ENCODE data around the gene JAKMIP3.
A peak's percentile ranks its signal among the peaks of the same experiment; 100 is the strongest.

JAKMIP3 gene

GRCh38 chr10:132058793-132059759 is 6.7 kb upstream of the JAKMIP3 start:
- no peak overlapping the region for H3K27ac ChIP-seq (ENCODE audit: poor library complexity, severe bottlenecking)
- no peaks in the 10 kb centered on the region for H3K9me3 ChIP-seq (ENCODE audit: severe bottlenecking)
- DNase-seq (ENCODE audit: low spot score) (no peak), ATAC-seq (ENCODE audit: low read depth) (no peak)
- no peaks in the 10 kb centered on the region for H3K4me1 ChIP-seq (ENCODE audit: insufficient read depth, poor library complexity, severe bottlenecking)
- no peaks in the 10 kb centered on the region for H3K27me3 ChIP-seq (ENCODE audit: insufficient read depth, poor library complexity, severe bottlenecking)
- no peak for TF ChIP-seq CTCF (IDR thresholded peaks at IDR 0.05; ENCODE audit: poor library complexity, severe bottlenecking)
- H3K4me3 ChIP-seq (ENCODE audit: severe bottlenecking): no peak overlapping the region
- no peaks in the 10 kb centered on the region for H3K36me3 ChIP-seq (ENCODE audit: low read depth)

- ATAC-seq (ENCODE audit: low read depth) (peak; percentile 33; the same call in 1 of the 3 replicates), DNase-seq (ENCODE audit: low spot score) (no peak)
- no peak for TF ChIP-seq CTCF (IDR thresholded peaks at IDR 0.05; ENCODE audit: poor library complexity, severe bottlenecking)
- no peak overlapping the region for H3K4me3 ChIP-seq (ENCODE audit: severe bottlenecking)
- H3K27me3 ChIP-seq (ENCODE audit: insufficient read depth, poor library complexity, severe bottlenecking): no peaks in the 10 kb centered on the region
- no peaks in the 10 kb centered on the region for H3K36me3 ChIP-seq (ENCODE audit: low read depth)
- H3K27ac ChIP-seq (ENCODE audit: poor library complexity, severe bottlenecking): no peak overlapping the region
- no peaks in the 10 kb centered on the region for H3K9me3 ChIP-seq (ENCODE audit: severe bottlenecking)
- no peaks in the 10 kb centered on the region for H3K4me1 ChIP-seq (ENCODE audit: insufficient read depth, poor library complexity, severe bottlenecking)
These were observed 5.8 kb upstream of the JAKMIP3 start for GRCh38 chr10:132059760-132060508.

- no peak overlapping the region for H3K27ac ChIP-seq (ENCODE audit: poor library complexity, severe bottlenecking)
- H3K36me3 ChIP-seq (ENCODE audit: low read depth): no peaks in the 10 kb centered on the region
- no peak overlapping the region for H3K4me3 ChIP-seq (ENCODE audit: severe bottlenecking)
- H3K4me1 ChIP-seq (ENCODE audit: insufficient read depth, poor library complexity, severe bottlenecking): no peaks in the 10 kb centered on the region
- ATAC-seq (ENCODE audit: low read depth) (no peak), DNase-seq (ENCODE audit: low spot score) (no peak)
- no peak for TF ChIP-seq CTCF (IDR thresholded peaks at IDR 0.05; ENCODE audit: poor library complexity, severe bottlenecking)
- H3K27me3 ChIP-seq (ENCODE audit: insufficient read depth, poor library complexity, severe bottlenecking): no peaks in the 10 kb centered on the region
- H3K9me3 ChIP-seq (ENCODE audit: severe bottlenecking): no peaks in the 10 kb centered on the region
These were observed 4.7 kb upstream of the JAKMIP3 start for GRCh38 chr10:132061030-132061429.

GRCh38 chr10:132061465-132061864 is 4.3 kb upstream of the JAKMIP3 start:
- Histone ChIP-seq H3K27me3 (ENCODE audit: insufficient read depth, poor library complexity, severe bottlenecking) (no peaks in the 10 kb centered on the region), H3K9me3 (ENCODE audit: severe bottlenecking) (no peaks in the 10 kb centered on the region), H3K4me3 (ENCODE audit: severe bottlenecking) (no peak overlapping the region), H3K4me1 (ENCODE audit: insufficient read depth, poor library complexity, severe bottlenecking) (no peaks in the 10 kb centered on the region), H3K36me3 (ENCODE audit: low read depth) (no peaks in the 10 kb centered on the region), H3K27ac (ENCODE audit: poor library complexity, severe bottlenecking) (no peak overlapping the region)
- no peak for TF ChIP-seq CTCF (IDR thresholded peaks at IDR 0.05; ENCODE audit: poor library complexity, severe bottlenecking)
- ATAC-seq (ENCODE audit: low read depth): no peak
- no peak for DNase-seq (ENCODE audit: low spot score)

Measured in RWPE2 (cell line).